ENCODE results near the gene ALDH16A1.

The ALDH16A1 gene

DNA sequence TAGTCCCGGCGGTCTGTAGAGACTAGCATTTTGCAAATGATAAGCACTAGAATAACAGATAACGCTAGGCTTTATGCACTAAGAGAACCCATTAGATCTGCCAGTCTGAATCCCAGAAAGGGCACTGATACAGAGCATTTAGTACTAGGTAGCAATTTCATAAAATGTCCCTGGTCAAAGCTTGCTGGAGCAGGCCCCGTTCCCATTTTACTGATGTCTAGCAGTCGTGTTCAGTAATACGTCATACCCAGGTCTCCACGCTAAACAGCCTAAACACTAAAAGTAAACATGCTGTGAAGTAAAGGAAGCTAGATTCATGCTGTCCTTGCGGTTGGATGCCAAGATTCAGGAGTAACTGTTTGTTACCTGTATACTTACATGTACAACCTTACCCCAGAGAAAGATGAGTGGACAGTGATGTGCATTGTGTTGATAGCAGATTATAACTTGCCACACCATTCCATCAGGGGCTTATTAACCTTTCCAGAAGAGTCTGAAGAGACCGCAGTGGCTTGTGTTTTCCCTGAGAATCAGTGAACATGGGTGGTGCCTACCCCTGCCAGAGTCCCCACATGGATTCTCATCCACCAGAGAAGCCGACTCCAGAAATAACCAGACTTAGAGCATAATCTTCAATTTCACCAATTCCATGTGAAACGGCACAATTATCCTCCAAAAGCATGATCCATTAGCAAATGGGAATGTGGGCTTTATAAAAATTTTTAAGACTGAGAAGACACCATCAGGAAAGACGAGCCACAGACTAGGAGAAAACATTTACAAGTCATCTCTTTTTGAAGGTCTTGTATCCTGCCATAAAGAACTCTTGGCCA lies 39.8 kb downstream of the ALDH16A1 start:
- no peak for DNase-seq (ENCODE audit: low spot score)
- H3K27ac ChIP-seq, result peak overlapping the region; percentile 96
- ChIA-PET POLR2A (ENCODE audit: low non-redundant PET) (no interaction called here), CTCF (interaction anchor here (0.6 kb wide), 1 partner anchor 49 kb away, joined by 3 read pairs; no protein-coding TSS in a partner anchor)
- TF ChIP-seq, protein P1, sequence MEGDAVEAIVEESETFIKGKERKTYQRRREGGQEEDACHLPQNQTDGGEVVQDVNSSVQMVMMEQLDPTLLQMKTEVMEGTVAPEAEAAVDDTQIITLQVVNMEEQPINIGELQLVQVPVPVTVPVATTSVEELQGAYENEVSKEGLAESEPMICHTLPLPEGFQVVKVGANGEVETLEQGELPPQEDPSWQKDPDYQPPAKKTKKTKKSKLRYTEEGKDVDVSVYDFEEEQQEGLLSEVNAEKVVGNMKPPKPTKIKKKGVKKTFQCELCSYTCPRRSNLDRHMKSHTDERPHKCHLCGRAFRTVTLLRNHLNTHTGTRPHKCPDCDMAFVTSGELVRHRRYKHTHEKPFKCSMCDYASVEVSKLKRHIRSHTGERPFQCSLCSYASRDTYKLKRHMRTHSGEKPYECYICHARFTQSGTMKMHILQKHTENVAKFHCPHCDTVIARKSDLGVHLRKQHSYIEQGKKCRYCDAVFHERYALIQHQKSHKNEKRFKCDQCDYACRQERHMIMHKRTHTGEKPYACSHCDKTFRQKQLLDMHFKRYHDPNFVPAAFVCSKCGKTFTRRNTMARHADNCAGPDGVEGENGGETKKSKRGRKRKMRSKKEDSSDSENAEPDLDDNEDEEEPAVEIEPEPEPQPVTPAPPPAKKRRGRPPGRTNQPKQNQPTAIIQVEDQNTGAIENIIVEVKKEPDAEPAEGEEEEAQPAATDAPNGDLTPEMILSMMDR (conservative IDR thresholded peaks at IDR 0.05; ENCODE audit: low read depth), result no peak

- TF ChIP-seq, protein P1 (conservative IDR thresholded peaks at IDR 0.05; ENCODE audit: low read depth), result no peak
- POLR2A ChIA-PET (ENCODE audit: low non-redundant PET), result interaction anchor here (0.9 kb wide), 1 partner anchor 50 kb away, joined by 7 read pairs; no protein-coding TSS in a partner anchor
- H3K27ac ChIP-seq, result peak overlapping the region; percentile 96
- no peak for DNase-seq (ENCODE audit: low spot score)
- CTCF ChIA-PET, result no interaction called here
These were observed 43.6 kb downstream of the ALDH16A1 start for GRCh38 chr19:49496574-49497008.

GRCh38 chr19:49497047-49497788 lies 44.2 kb downstream of the ALDH16A1 start:
- TF ChIP-seq, protein P1 (conservative IDR thresholded peaks at IDR 0.05; ENCODE audit: low read depth), result no peak
- CTCF ChIA-PET, result interaction anchor here (0.6 kb wide), 1 partner anchor 1468 kb away, joined by 3 read pairs; no protein-coding TSS in a partner anchor
- DNase-seq (ENCODE audit: low spot score), result peak; percentile 56
- peak overlapping the region; percentile 96 for H3K27ac ChIP-seq
- POLR2A ChIA-PET (ENCODE audit: low non-redundant PET), result interaction anchor here (0.9 kb wide), 1 partner anchor 49 kb away, joined by 7 read pairs; no protein-coding TSS in a partner anchor

- ChIA-PET CTCF (interaction anchor here (0.6 kb wide), 1 partner anchor 1468 kb away, joined by 3 read pairs; no protein-coding TSS in a partner anchor), POLR2A (ENCODE audit: low non-redundant PET) (no interaction called here)
- peak overlapping the region; percentile 96 for H3K27ac ChIP-seq
- TF ChIP-seq, protein P1 (conservative IDR thresholded peaks at IDR 0.05; ENCODE audit: low read depth), result no peak
- DNase-seq (ENCODE audit: low spot score), result no peak
These were observed 44.7 kb downstream of the ALDH16A1 start for GRCh38 chr19:49497789-49498103.

- ChIA-PET POLR2A (ENCODE audit: low non-redundant PET) (no interaction called here), CTCF (interaction anchor here (0.6 to 1.5 kb wide), 2 partner anchors 48 to 439 kb away, joined by 3 to 5 read pairs; no protein-coding TSS in a partner anchor)
- DNase-seq (ENCODE audit: low spot score), result no peak
- TF ChIP-seq, protein P1 (conservative IDR thresholded peaks at IDR 0.05; ENCODE audit: low read depth), result no peak
- peak overlapping the region; percentile 96 for H3K27ac ChIP-seq
These were observed 45.5 kb downstream of the ALDH16A1 start for GRCh38 chr19:49498475-49498874.

DNA sequence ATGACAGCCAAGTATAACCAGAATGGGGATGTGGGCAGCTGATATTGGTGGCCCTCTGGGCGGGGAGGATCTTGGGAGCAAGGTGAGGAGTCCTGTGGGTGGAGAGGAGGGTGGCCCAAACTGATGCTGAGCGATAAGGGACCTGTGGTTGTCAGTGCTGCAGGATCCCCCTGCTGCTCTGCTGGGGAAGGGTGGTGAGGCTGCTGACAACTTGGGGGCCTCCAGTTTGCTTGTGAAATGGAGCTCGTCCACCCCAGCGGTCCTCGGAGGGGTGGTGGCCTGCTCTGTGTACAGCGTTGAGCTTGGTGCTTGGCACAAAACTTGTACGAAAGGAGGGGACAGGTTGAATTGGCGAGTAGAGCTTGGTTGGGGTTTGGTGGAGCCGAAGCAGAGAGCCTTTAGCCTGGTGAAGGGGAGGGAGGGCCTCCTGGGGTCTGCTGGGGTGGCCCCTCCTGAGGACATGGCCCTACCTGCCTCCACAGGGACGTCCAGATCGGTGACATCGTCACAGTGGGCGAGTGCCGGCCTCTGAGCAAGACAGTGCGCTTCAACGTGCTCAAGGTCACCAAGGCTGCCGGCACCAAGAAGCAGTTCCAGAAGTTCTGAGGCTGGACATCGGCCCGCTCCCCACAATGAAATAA lies 46.1 kb downstream of the ALDH16A1 start:
- no peak for DNase-seq (ENCODE audit: low spot score)
- CTCF ChIA-PET, result interaction anchor here (0.6 to 1.5 kb wide), 3 partner anchors 48 to 349 kb away, joined by 4 to 5 read pairs (median 4); no protein-coding TSS in a partner anchor
- peak overlapping the region; percentile 96 for H3K27ac ChIP-seq
- POLR2A ChIA-PET (ENCODE audit: low non-redundant PET), result no interaction called here
- TF ChIP-seq, protein P1 (conservative IDR thresholded peaks at IDR 0.05; ENCODE audit: low read depth), result no peak

Data from RWPE1 (cell line).